ENCODE results near the gene CD46. TPM values are rescaled to one million over a fixed set of nuclear protein-coding genes. Genes with fewer than 3 reads are reported as not detected.

The CD46 gene
- total and polyA plus RNA-seq, 7 experiments from 2014 or later: 109 to 216 (median 127) TPM

GRCh38 chr1:207742850-207743555 is 8.9 kb upstream of the CD46 start:
- ChIA-PET POLR2A (no interaction called here), CTCF (no interaction called here)
- intact Hi-C loops (cut with micrococcal nuclease): no loop called here
- peaks cover 0 to 15% (median 0%) of the 10 kb centered on the region in 5 donors for H3K27me3 Mint-ChIP-seq
- H3K4me3 Mint-ChIP-seq: no peak overlapping the region
- H3K4me3 ChIP-seq (ENCODE audit: low read length): no peak overlapping the region
- no peak overlapping the region for H3K27ac ChIP-seq (ENCODE audit: low read depth, low read length)
- H3K36me3 ChIP-seq (ENCODE audit: control insufficient read depth in 2 of 3, insufficient read depth in 3 of 3, low read length in 3 of 3): no peaks in the 10 kb centered on the region
- no peak for ATAC-seq
- DNase-seq: no peak
- H3K36me3 Mint-ChIP-seq: no peaks in the 10 kb centered on the region
- no peak overlapping the region for H3K27ac Mint-ChIP-seq
- no peaks in the 10 kb centered on the region for H3K9me3 ChIP-seq (ENCODE audit: control insufficient read depth in 2 of 3, low read length in 3 of 3)
- no peaks in the 10 kb centered on the region for H3K27me3 ChIP-seq (ENCODE audit: control insufficient read depth in 2 of 2, insufficient read depth in 2 of 2, low read length in 2 of 2)
- H3K4me1 ChIP-seq (ENCODE audit: control insufficient read depth in 2 of 2, insufficient read depth in 2 of 2, low read length in 2 of 2): no peaks in the 10 kb centered on the region
- H3K4me1 Mint-ChIP-seq: peaks cover 2 to 16% (median 11%) of the 10 kb centered on the region in 7 donors
- peaks cover 0 to 2% (median 0%) of the 10 kb centered on the region in 11 donors for H3K9me3 Mint-ChIP-seq

- no peaks in the 10 kb centered on the region for H3K27me3 ChIP-seq (ENCODE audit: control insufficient read depth in 2 of 2, insufficient read depth in 2 of 2, low read length in 2 of 2)
- peaks cover 2 to 10% of the 10 kb centered on the region in 2 donors for H3K4me1 ChIP-seq (ENCODE audit: control insufficient read depth in 2 of 2, insufficient read depth in 2 of 2, low read length in 2 of 2)
- CTCF ChIA-PET: no interaction called here
- H3K4me3 ChIP-seq (ENCODE audit: low read length): no peak overlapping the region
- H3K27me3 Mint-ChIP-seq: peaks cover 0 to 9% (median 0%) of the 10 kb centered on the region in 5 donors
- H3K9me3 Mint-ChIP-seq: peaks cover 0 to 3% (median 0%) of the 10 kb centered on the region in 11 donors
- no peak overlapping the region for H3K27ac ChIP-seq (ENCODE audit: low read depth, low read length)
- H3K4me3 Mint-ChIP-seq: no peak overlapping the region
- peaks cover 5 to 18% (median 13%) of the 10 kb centered on the region in 7 donors for H3K4me1 Mint-ChIP-seq
- no peak for DNase-seq
- no peaks in the 10 kb centered on the region for H3K36me3 Mint-ChIP-seq
- intact Hi-C loops (cut with micrococcal nuclease): no loop called here
- ATAC-seq: no peak
- H3K9me3 ChIP-seq (ENCODE audit: control insufficient read depth in 2 of 3, low read length in 3 of 3): no peaks in the 10 kb centered on the region
- POLR2A ChIA-PET: interaction anchor here (1.1 kb wide), 1 partner anchor 11 kb away, joined by 3 read pairs; no protein-coding TSS in a partner anchor
- H3K27ac Mint-ChIP-seq: peak overlapping the region in 1 of 9 donors; percentile 62
- H3K36me3 ChIP-seq (ENCODE audit: control insufficient read depth in 2 of 3, insufficient read depth in 3 of 3, low read length in 3 of 3): no peaks in the 10 kb centered on the region
Observed at GRCh38 chr1:207744000-207744534, 7.8 kb upstream of the CD46 start.

GRCh38 chr1:207745285-207745684 is 6.6 kb upstream of the CD46 start:
- no peak for ATAC-seq
- no peak overlapping the region for H3K4me3 Mint-ChIP-seq
- H3K4me1 Mint-ChIP-seq: peaks cover 13 to 28% (median 23%) of the 10 kb centered on the region in 7 donors
- H3K27me3 ChIP-seq (ENCODE audit: control insufficient read depth in 2 of 2, insufficient read depth in 2 of 2, low read length in 2 of 2): no peaks in the 10 kb centered on the region
- ChIA-PET CTCF (no interaction called here), POLR2A (no interaction called here)
- H3K9me3 Mint-ChIP-seq: peaks cover 0 to 3% (median 0%) of the 10 kb centered on the region in 11 donors
- no peaks in the 10 kb centered on the region for H3K9me3 ChIP-seq (ENCODE audit: control insufficient read depth in 2 of 3, low read length in 3 of 3)
- no peak overlapping the region for H3K27ac ChIP-seq (ENCODE audit: low read depth, low read length)
- peaks cover 7 to 22% of the 10 kb centered on the region in 2 donors for H3K4me1 ChIP-seq (ENCODE audit: control insufficient read depth in 2 of 2, insufficient read depth in 2 of 2, low read length in 2 of 2)
- H3K36me3 ChIP-seq (ENCODE audit: control insufficient read depth in 2 of 3, insufficient read depth in 3 of 3, low read length in 3 of 3): no peaks in the 10 kb centered on the region
- no peak overlapping the region for H3K4me3 ChIP-seq (ENCODE audit: low read length)
- DNase-seq: no peak
- intact Hi-C loops (cut with micrococcal nuclease): no loop called here
- H3K27me3 Mint-ChIP-seq: peaks cover 0 to 2% (median 0%) of the 10 kb centered on the region in 5 donors
- no peak overlapping the region for H3K27ac Mint-ChIP-seq
- H3K36me3 Mint-ChIP-seq: no peaks in the 10 kb centered on the region

GRCh38 chr1:207745839-207746767 is 5.8 kb upstream of the CD46 start:
- Histone ChIP-seq H3K27ac (ENCODE audit: low read depth, low read length) (no peak overlapping the region), H3K4me3 (ENCODE audit: low read length) (no peak overlapping the region), H3K36me3 (ENCODE audit: control insufficient read depth in 2 of 3, insufficient read depth in 3 of 3, low read length in 3 of 3) (no peaks in the 10 kb centered on the region), H3K27me3 (ENCODE audit: control insufficient read depth in 2 of 2, insufficient read depth in 2 of 2, low read length in 2 of 2) (no peaks in the 10 kb centered on the region), H3K4me1 (ENCODE audit: control insufficient read depth in 2 of 2, insufficient read depth in 2 of 2, low read length in 2 of 2) (peaks cover 9 to 30% of the 10 kb centered on the region in 2 donors), H3K9me3 (ENCODE audit: control insufficient read depth in 2 of 3, low read length in 3 of 3) (no peaks in the 10 kb centered on the region)
- no peak overlapping the region for H3K4me3 Mint-ChIP-seq
- no peak for DNase-seq
- H3K9me3 Mint-ChIP-seq: peaks cover 0 to 1% (median 0%) of the 10 kb centered on the region in 11 donors
- H3K4me1 Mint-ChIP-seq: peaks cover 15 to 36% (median 31%) of the 10 kb centered on the region in 7 donors
- peaks cover 0 to 2% (median 0%) of the 10 kb centered on the region in 5 donors for H3K27me3 Mint-ChIP-seq
- no peaks in the 10 kb centered on the region for H3K36me3 Mint-ChIP-seq
- ChIA-PET POLR2A (interaction anchor here (0.5 kb wide), 1 partner anchor 51 kb away, joined by 3 read pairs; no protein-coding TSS in a partner anchor), CTCF (no interaction called here)
- intact Hi-C loops (cut with micrococcal nuclease): no loop called here
- ATAC-seq: no peak
- peak overlapping the region in 1 of 9 donors; percentile 38 for H3K27ac Mint-ChIP-seq

GRCh38 chr1:207747627-207748492 is 4.0 kb upstream of the CD46 start:
- H3K4me3 Mint-ChIP-seq: no peak overlapping the region
- H3K27me3 ChIP-seq (ENCODE audit: control insufficient read depth in 2 of 2, insufficient read depth in 2 of 2, low read length in 2 of 2): no peaks in the 10 kb centered on the region
- POLR2A ChIA-PET: no interaction called here

More at GRCh38 chr1:207747627-207748492, 4.0 kb upstream of the CD46 start:
- Mint-ChIP-seq H3K27me3 (peaks cover 0 to 2% (median 0%) of the 10 kb centered on the region in 5 donors), H3K27ac (peak overlapping the region in 3 of 9 donors; percentile 48 to 96 (median 77)), H3K36me3 (peaks cover 0 to 5% (median 0%) of the 10 kb centered on the region in 5 donors), H3K4me1 (peaks cover 24 to 53% (median 47%) of the 10 kb centered on the region in 7 donors), H3K9me3 (peaks cover 0 to 1% (median 0%) of the 10 kb centered on the region in 11 donors)
- CTCF ChIA-PET: no interaction called here
- Histone ChIP-seq H3K4me1 (ENCODE audit: control insufficient read depth in 2 of 2, insufficient read depth in 2 of 2, low read length in 2 of 2) (peaks cover 14 to 36% of the 10 kb centered on the region in 2 donors), H3K36me3 (ENCODE audit: control insufficient read depth in 2 of 3, insufficient read depth in 3 of 3, low read length in 3 of 3) (peaks cover 0 to 8% (median 0%) of the 10 kb centered on the region in 3 experiments), H3K9me3 (ENCODE audit: control insufficient read depth in 2 of 3, low read length in 3 of 3) (no peaks in the 10 kb centered on the region), H3K27ac (ENCODE audit: low read depth, low read length) (no peak overlapping the region), H3K4me3 (ENCODE audit: low read length) (no peak overlapping the region)
- ATAC-seq: no peak
- intact Hi-C loops (cut with micrococcal nuclease): no loop called here
- DNase-seq: no peak

Measured in naive thymus-derived CD4-positive, alpha-beta T cell (primary cell).